Natural killer cell treated with Interleukin-12 subunit alpha and Interleukin-12 subunit beta and Interleukin-15 and Interleukin-18, amount 100 ng/mL, for 72 hours (primary cell): ENCODE results near the gene PAK5. TPM values are rescaled to one million over a fixed set of nuclear protein-coding genes. Genes with fewer than 3 reads are reported as not detected.
"Not testable (repeated sequence)": the region's sequence is repeated elsewhere in the genome, so short reads cannot be mapped to it uniquely, and the experiment has no call there.

Experiments used
- ATAC-seq, 2 donors: fragments of 150-1000 bp; cut with Tn5 transposase in 1 of 2; sonication (Bioruptor Pico), chemical (Tn5 transposase) in 1 of 2; 2 replicates each; pipeline ENCODE4 v1.10.0; 2021
- DNase-seq: peaks from one replicate; pipeline ENCODE4 v3.0.0; 2022; ENCODE audit warnings: low spot score
- H3K27ac Mint-ChIP-seq, 2 donors: 1 replicate in 1 of 2; 2 replicates in 1 of 2; pipeline ENCODE4 v1.8.0; 2022; ENCODE audit warnings: mixed read lengths in 2 of 2, mild to moderate bottlenecking in 1 of 2, moderate library complexity in 1 of 2
- H3K27me3 Mint-ChIP-seq, 2 donors: 1 replicate in 1 of 2; 2 replicates in 1 of 2; pipeline ENCODE4 v1.8.0; 2022; ENCODE audit warnings: mixed read lengths in 2 of 2
- H3K36me3 Mint-ChIP-seq: one replicate; pipeline ENCODE4 v1.8.0; 2022; ENCODE audit warnings: mixed read lengths
- H3K4me1 Mint-ChIP-seq, 2 donors: 1 replicate in 1 of 2; 2 replicates in 1 of 2; pipeline ENCODE4 v1.8.0; 2022; ENCODE audit warnings: low read depth in 2 of 2, mixed read lengths in 2 of 2, mild to moderate bottlenecking in 1 of 2
- H3K4me3 Mint-ChIP-seq: one replicate; pipeline ENCODE4 v1.8.0; 2022; ENCODE audit warnings: mixed read lengths
- H3K9me3 Mint-ChIP-seq: 2 replicates; pipeline ENCODE4 v1.8.0; 2022; ENCODE audit warnings: mixed read lengths
- total RNA-seq, 2 donors: library from RNA; stranded (reverse); gene quantifications; one replicate each; pipeline ENCODE4 v1.2.3, GENCODE V29; 2022

The PAK5 gene
- total RNA-seq, 2 donors from 2014 or later: not detected

- no peak for ATAC-seq
- Mint-ChIP-seq H3K36me3 (no peaks in the 10 kb centered on the region), H3K27ac (no peak overlapping the region), H3K9me3 (peaks cover 4% of the 10 kb centered on the region), H3K4me1 (no peaks in the 10 kb centered on the region), H3K27me3 (no peaks in the 10 kb centered on the region), H3K4me3 (no peak overlapping the region)
- DNase-seq: no peak
Measured at GRCh38 chr20:9689041-9689440, 149.8 kb downstream of the PAK5 start.

GRCh38 chr20:9686866-9687265 lies 152.0 kb downstream of the PAK5 start:
- Mint-ChIP-seq H3K27me3 (no peaks in the 10 kb centered on the region), H3K4me3 (no peak overlapping the region), H3K27ac (no peak overlapping the region), H3K4me1 (no peaks in the 10 kb centered on the region), H3K9me3 (peaks cover 4% of the 10 kb centered on the region), H3K36me3 (no peaks in the 10 kb centered on the region)
- DNase-seq: no peak
- ATAC-seq: no peak

- Mint-ChIP-seq H3K27ac (no peak overlapping the region), H3K9me3 (peaks cover 4% of the 10 kb centered on the region), H3K4me3 (no peak overlapping the region), H3K4me1 (no peaks in the 10 kb centered on the region), H3K36me3 (no peaks in the 10 kb centered on the region), H3K27me3 (no peaks in the 10 kb centered on the region)
- ATAC-seq: no peak
- no peak for DNase-seq
Measured at GRCh38 chr20:9686455-9686854, 152.4 kb downstream of the PAK5 start.

- no peak for DNase-seq
- ATAC-seq: no peak
- Mint-ChIP-seq H3K4me1 (no peaks in the 10 kb centered on the region), H3K27ac (no peak overlapping the region), H3K27me3 (no peaks in the 10 kb centered on the region), H3K9me3 (peaks cover 4% of the 10 kb centered on the region), H3K36me3 (no peaks in the 10 kb centered on the region), H3K4me3 (no peak overlapping the region)
Measured at GRCh38 chr20:9686001-9686400, 152.9 kb downstream of the PAK5 start.

- Mint-ChIP-seq H3K4me1 (no peaks in the 10 kb centered on the region), H3K27me3 (no peaks in the 10 kb centered on the region), H3K9me3 (peaks cover 4% of the 10 kb centered on the region), H3K27ac (no peak overlapping the region), H3K4me3 (no peak overlapping the region), H3K36me3 (no peaks in the 10 kb centered on the region)
- ATAC-seq (no peak), DNase-seq (no peak)
Measured at GRCh38 chr20:9685011-9685410, 153.9 kb downstream of the PAK5 start.

GRCh38 chr20:9677100-9677623 lies 161.7 kb downstream of the PAK5 start:
- no peaks in the 10 kb centered on the region for H3K9me3 Mint-ChIP-seq
- H3K36me3 Mint-ChIP-seq: no peaks in the 10 kb centered on the region
- no peaks in the 10 kb centered on the region for H3K4me1 Mint-ChIP-seq
- H3K27me3 Mint-ChIP-seq: no peaks in the 10 kb centered on the region
- DNase-seq (no peak), ATAC-seq (no peak)
- no peak overlapping the region for H3K4me3 Mint-ChIP-seq
- H3K27ac Mint-ChIP-seq: no peak overlapping the region

GRCh38 chr20:9672981-9673380 lies 165.9 kb downstream of the PAK5 start:
- no peaks in the 10 kb centered on the region for H3K36me3 Mint-ChIP-seq
- H3K4me1 Mint-ChIP-seq: no peaks in the 10 kb centered on the region
- no peaks in the 10 kb centered on the region for H3K27me3 Mint-ChIP-seq
- no peak for DNase-seq
- no peak overlapping the region for H3K4me3 Mint-ChIP-seq
- no peaks in the 10 kb centered on the region for H3K9me3 Mint-ChIP-seq
- no peak for ATAC-seq
- no peak overlapping the region for H3K27ac Mint-ChIP-seq

- no peaks in the 10 kb centered on the region for H3K4me1 Mint-ChIP-seq
- no peaks in the 10 kb centered on the region for H3K36me3 Mint-ChIP-seq
- H3K27me3 Mint-ChIP-seq: no peaks in the 10 kb centered on the region
- DNase-seq (no peak), ATAC-seq (no peak)
- H3K4me3 Mint-ChIP-seq: no peak overlapping the region
- no peak overlapping the region for H3K27ac Mint-ChIP-seq
- no peaks in the 10 kb centered on the region for H3K9me3 Mint-ChIP-seq
Measured at GRCh38 chr20:9672027-9672426, 166.8 kb downstream of the PAK5 start.

- H3K36me3 Mint-ChIP-seq: no peaks in the 10 kb centered on the region
- H3K4me3 Mint-ChIP-seq: no peak overlapping the region
- no peak overlapping the region for H3K27ac Mint-ChIP-seq
- H3K4me1 Mint-ChIP-seq: no peaks in the 10 kb centered on the region
- H3K9me3 Mint-ChIP-seq: peaks cover 3% of the 10 kb centered on the region
- ATAC-seq: no peak
- no peaks in the 10 kb centered on the region for H3K27me3 Mint-ChIP-seq
- DNase-seq: no peak
Measured at GRCh38 chr20:9668381-9668780, 170.5 kb downstream of the PAK5 start.

- Mint-ChIP-seq H3K9me3 (peaks cover 9% of the 10 kb centered on the region), H3K4me1 (no peaks in the 10 kb centered on the region), H3K27me3 (no peaks in the 10 kb centered on the region), H3K4me3 (no peak overlapping the region), H3K27ac (no peak overlapping the region), H3K36me3 (no peaks in the 10 kb centered on the region)
- DNase-seq (no peak), ATAC-seq (no peak)
Measured at GRCh38 chr20:9663423-9663822, 175.5 kb downstream of the PAK5 start.

GRCh38 chr20:9660236-9660868 lies 178.5 kb downstream of the PAK5 start:
- DNase-seq: no peak
- no peaks in the 10 kb centered on the region for H3K36me3 Mint-ChIP-seq
- no peak for ATAC-seq
- peaks cover 6% of the 10 kb centered on the region for H3K9me3 Mint-ChIP-seq
- no peak overlapping the region for H3K27ac Mint-ChIP-seq
- no peak overlapping the region for H3K4me3 Mint-ChIP-seq
- no peaks in the 10 kb centered on the region for H3K4me1 Mint-ChIP-seq
- H3K27me3 Mint-ChIP-seq: no peaks in the 10 kb centered on the region

GRCh38 chr20:9647741-9648140 lies 191.1 kb downstream of the PAK5 start:
- no peak overlapping the region for H3K4me3 Mint-ChIP-seq
- no peaks in the 10 kb centered on the region for H3K4me1 Mint-ChIP-seq
- H3K9me3 Mint-ChIP-seq: no peaks in the 10 kb centered on the region
- DNase-seq (no peak), ATAC-seq (no peak)
- no peaks in the 10 kb centered on the region for H3K36me3 Mint-ChIP-seq
- no peak overlapping the region for H3K27ac Mint-ChIP-seq
- no peaks in the 10 kb centered on the region for H3K27me3 Mint-ChIP-seq

- Mint-ChIP-seq H3K4me1 (no peaks in the 10 kb centered on the region), H3K27ac (no peak overlapping the region), H3K9me3 (no peaks in the 10 kb centered on the region), H3K27me3 (no peaks in the 10 kb centered on the region), H3K36me3 (no peaks in the 10 kb centered on the region), H3K4me3 (no peak overlapping the region)
- no peak for DNase-seq
- ATAC-seq: no peak
Measured at GRCh38 chr20:9646375-9646774, 192.5 kb downstream of the PAK5 start.

GRCh38 chr20:9642882-9643281 lies 196.0 kb downstream of the PAK5 start:
- Mint-ChIP-seq H3K4me1 (no peaks in the 10 kb centered on the region), H3K4me3 (no peak overlapping the region), H3K27me3 (no peaks in the 10 kb centered on the region), H3K27ac (no peak overlapping the region), H3K9me3 (no peaks in the 10 kb centered on the region), H3K36me3 (no peaks in the 10 kb centered on the region)
- DNase-seq (no peak), ATAC-seq (no peak)

GRCh38 chr20:9641499-9642000 lies 197.3 kb downstream of the PAK5 start:
- H3K27me3 Mint-ChIP-seq, H3K4me3 Mint-ChIP-seq, H3K9me3 Mint-ChIP-seq, H3K27ac Mint-ChIP-seq, DNase-seq, ATAC-seq, H3K36me3 Mint-ChIP-seq, H3K4me1 Mint-ChIP-seq: not testable (repeated sequence)
